ENCODE data around the gene LRP11.
"Not testable (repeated sequence)": the region's sequence is repeated elsewhere in the genome, so short reads cannot be mapped to it uniquely, and the experiment has no call there.

The LRP11 gene

DNA sequence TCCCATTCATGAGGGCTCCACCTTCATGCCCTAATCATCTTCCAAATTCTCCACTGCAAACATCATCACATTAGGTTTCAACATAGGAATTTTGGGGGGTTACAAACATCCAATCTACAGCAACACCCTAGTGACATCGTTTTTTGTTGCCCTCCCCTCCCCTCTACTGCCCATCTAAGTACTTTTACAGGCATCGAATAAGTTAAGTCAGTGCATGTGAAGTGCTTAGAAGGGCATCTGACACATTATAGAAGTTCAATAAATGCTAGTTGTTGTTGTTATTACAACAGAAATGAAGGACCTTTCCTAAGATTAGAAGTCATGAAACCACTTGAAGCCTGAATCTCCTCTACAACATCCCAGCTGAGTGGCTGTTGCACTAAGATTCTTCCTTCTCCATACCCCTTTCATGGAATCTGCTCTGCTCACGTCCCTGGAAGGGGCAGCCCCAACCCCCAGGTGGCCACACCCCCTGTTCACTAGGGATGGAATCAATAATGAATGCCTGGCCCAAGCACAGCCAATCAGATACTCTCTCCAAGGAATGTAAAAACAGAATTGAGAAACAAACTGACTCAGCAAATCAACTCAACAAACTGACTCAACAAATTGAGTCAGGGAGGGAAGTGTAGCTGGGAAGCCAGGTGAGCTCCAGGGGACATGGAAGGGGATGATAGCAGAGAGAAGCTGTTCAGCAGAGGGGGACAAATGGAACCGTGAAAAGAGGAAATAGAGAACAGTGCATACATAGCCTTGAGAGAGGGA is 3.9 kb upstream of the LRP11 start:
- no peak for FAIRE-seq

DNA sequence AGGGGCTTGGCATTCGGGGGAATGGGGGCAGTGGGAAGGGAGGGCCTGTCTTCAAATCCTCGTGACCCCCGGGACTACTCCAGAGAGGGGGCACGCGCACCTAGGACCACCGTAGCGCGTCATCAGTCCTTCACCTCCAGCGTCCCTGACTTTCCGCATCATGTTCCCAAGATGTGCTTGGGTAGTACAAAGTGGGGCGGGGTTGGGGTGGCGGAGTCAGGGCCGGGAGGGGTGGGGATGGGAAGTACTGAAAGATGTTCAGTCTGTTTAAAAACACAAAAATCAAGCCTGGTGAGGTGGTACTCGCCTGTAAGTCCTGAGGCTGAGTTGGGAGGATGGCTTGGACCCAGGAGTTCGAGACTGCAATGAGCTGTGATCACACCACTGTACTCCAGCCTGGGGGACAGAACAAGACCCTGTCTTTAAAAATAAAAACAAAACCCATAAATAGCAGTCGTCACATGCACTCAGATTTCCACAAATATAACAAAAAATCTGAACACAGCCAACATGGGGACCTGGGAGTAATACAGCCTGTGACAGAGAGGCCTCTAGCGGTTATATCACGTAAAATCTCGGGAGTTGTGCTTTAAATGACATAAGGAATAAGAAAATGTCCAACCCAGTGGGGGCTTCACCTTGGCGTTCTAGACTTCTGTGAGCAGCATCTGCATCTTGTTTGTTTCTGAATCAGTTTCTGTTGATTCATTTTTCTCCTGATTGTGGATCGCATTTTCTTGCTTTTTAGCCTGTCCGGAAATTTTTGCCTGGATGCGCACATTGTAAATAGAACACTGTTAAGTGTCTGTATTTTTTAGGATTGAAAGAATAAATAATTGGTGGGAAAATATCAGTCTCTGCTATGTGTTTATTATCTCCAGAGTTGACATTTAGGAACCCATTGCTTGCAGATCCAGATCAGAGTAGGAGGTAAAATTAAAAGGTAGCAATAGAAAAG is 698 bp upstream of the LRP11 start:
- peak; percentile 72 for FAIRE-seq

DNA sequence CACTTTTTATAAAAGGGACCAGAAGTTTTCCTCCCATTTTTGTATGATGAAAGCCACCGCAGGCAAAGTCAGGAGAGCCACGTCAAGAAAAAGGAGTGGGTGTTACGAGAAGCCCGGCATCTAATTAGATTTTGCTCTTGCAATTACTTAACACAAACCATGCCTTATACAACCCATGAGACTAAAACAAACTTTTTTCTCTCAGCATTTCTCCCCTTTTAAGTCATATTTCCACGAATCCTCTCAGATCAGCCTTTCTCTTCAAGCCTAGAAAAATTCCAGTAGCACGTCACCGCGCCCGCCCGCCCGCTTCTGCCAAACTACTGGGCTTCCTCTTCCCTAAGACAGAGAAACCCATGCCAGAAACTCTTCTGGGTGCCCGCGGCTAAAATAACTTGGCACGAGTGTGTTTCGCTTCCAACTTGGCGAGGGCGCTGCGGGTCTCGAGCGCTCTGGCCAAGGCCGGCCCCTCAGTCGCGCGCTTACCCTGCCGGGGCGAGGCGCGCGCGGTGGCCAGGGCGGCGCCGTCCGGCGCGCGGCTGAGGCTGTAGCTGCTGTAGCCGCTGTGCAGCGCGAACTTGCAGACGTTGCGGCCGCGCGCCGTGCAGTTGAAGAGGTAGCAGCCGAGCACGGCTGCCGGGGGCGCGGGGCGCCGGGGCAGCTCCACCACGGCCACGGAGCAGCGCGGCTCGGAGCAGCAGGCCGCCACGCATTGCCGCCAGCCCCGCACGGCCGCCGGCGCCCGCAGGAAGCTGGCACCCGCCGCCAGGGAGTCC is 1.0 kb downstream of the LRP11 start:
- FAIRE-seq = no peak

DNA sequence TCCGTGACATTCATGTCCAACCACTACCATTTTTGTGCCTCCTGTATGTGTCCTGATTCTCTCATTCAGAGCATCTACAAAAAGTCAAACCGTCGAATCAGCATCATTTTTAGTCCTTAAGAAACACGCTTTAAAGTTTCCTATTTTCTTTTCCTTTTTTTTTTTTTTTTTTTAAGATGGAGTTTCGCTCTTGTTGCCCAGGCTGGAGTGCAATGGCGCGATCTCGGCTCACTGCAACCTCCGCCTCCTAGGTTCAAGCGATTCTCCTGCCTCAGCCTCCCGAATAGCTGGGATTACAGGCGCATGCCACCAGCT is 1.8 kb downstream of the LRP11 start:
- not testable (repeated sequence) for FAIRE-seq

DNA sequence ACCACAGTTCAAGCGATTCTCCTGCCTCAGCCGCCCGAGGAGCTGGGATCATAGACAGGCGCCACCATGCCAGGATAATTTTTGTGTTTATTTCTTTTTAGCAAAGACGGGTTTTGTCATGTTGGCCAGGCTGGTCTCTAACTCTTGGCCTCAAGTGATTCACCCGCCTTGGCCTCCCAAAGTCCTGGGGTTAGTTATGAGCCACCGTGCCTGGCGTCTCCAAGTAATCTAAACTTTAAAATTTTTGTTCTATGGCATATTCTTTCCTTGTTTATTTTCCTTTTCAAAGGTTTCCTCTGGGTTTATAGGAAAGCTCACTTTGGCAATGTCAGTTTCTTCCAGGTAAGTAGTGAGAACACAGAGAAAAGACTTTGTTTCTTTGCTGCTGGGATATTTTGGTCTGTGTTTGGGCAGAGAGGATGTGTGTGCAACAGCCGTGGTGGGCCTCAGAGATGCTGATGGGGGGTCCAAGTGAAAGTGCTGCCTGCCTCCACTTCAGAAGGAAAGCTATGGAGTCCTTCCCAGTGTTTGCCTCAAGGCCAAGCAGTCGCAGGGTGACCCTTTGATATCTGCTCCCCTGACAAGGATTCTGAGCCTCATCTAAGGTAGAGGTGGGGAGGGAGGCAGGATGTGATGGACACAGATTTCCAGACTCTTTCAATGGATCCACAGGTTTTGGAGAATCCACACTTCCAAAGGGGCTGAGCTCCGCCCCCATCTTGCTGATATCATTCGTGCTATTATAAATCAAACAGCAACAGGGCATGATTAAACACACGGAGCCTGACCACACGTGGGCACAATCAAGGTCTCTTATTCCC is 2.3 kb downstream of the LRP11 start:
- FAIRE-seq = no peak

DNA sequence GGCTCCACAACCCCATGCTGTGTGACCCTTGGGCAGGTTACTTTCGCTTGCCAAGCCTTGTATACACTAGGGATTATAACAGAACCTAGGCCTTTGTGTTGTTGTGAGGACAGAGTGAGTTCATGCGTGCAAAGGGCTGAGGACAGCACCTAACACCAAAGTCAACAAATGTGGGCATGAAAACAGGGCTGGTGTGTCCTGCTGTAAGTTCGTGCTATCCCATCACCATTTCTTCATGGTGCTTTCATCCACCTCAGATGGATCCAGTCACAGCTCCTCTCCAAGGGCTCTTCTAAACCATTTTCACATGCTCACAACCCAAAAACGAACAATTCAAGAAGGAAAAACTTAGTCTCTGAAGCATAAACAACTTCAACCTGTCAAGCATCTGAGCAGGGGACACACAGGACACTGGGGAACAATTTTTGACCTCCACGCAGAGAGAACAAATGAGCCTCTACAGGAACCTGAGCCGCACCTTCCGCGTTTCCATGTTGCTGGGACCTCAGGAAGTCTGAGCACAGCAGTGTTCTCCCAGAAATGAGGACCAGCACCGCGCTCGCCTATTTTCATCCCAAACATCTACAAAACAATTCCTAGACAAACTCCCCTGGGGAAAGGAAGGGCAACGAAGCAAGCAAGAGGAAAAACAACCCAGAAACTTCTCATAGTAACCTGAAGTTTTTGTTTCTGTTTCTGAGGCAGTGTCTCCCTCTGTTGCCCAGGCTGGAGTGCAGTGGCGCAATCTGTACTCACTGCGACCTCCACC is 3.1 kb downstream of the LRP11 start:
- no peak for FAIRE-seq

DNA sequence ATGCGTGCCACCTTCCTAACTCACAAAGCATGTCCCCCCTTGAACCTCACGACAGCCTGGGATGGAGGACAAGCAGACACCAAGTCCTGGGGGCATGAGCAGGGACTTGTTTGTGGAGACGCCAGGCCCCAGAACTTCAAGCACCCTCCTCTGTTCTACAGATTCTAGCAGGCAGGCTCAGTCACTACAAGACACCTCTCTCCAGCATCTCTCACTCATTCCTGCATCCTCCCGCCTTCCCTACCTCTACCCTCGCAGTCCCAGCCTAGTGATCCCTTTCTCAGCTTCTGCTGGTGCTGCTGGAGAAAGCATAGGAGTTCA is 3.7 kb downstream of the LRP11 start:
- no peak for FAIRE-seq

DNA sequence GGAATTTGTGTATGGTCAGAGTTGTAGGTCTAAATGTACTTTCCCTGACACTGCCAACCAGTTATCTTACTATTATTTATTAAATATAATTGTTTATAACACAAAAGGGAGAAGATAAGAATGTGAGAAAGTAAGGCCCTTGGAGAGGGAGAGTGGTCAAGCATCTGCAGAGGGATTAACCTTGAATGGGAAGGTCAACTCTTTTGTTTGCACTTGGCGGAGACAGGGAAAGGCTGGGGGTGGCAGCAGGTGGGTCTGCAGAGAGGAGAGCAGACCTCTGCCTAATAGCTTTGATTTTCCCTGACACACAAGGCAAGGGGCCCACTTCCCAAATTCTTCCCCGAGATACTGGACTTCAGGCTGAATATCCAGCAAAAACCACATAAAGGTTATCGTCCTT is 4.2 kb downstream of the LRP11 start:
- FAIRE-seq = no peak

DNA sequence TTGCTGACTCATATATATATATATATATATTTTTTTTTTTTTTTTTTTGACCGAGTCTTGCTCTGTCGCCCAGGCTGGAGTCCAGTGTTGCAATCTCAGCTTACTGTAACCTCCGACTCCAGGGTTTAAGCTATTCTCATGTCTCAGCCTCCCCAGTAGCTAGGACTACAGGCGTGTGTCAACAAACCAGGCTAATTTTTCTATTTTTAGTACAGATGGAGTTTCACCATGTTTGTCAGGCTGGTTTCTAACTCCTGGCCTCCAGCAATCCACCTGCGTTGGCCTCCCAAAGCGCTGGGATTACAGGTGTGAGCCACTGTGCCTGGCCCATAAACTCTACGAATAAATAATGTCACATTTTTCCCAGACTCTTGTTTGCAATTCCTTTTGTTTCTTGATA is 4.8 kb downstream of the LRP11 start:
- FAIRE-seq = no peak

DNA sequence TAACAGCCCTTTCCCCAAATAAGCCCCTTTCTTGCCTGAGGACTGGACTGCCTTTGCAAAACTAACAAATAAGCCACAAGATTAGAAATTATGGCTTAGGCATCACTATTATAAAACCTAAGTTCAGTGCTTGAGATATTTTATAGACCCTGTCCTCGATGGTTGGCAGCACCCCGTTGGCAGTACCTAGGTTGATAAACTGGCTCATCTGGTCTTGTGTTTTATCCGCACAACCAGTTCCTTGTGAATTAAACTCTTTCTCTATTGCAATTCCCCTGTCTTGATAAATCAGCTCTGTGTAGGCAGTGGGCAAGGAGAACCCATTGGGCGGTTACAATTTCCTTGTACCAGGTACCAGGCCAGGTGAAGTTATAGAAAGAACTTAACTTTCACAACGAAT is 6.6 kb downstream of the LRP11 start:
- no peak for FAIRE-seq

DNA sequence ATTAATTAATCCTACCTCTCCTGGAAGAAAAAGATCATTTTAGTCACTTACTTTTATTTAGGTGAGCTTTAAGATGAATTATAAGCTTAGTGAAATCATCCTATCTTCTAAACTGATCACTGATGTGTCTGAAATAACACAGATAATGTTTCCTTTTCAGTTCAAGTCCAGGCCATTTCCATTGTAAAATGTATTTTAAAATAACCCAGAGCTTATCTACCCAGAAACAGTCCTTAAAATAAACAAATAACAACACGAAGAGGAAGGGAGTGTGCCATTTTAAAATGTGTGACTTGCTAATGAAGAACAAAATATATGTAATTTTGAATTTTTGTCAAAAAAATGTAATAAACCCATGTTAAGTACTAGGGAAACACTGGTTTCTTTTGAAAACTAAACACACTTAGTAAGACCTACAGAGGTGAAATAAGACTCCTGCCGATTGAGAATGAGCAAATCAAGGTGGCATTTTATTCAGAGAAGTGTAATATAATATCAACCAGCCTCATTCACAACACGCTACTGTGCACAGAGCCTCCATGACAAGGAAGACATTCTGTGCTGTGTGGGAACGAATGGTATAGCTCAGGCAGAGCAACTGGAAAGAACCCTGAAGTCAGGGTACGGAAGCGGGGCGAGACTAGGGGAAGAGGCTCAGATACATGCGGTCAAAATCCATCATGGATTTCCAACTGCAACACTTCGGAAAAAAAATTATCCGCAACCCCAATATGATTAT is 7.7 kb downstream of the LRP11 start:
- FAIRE-seq = no peak

DNA sequence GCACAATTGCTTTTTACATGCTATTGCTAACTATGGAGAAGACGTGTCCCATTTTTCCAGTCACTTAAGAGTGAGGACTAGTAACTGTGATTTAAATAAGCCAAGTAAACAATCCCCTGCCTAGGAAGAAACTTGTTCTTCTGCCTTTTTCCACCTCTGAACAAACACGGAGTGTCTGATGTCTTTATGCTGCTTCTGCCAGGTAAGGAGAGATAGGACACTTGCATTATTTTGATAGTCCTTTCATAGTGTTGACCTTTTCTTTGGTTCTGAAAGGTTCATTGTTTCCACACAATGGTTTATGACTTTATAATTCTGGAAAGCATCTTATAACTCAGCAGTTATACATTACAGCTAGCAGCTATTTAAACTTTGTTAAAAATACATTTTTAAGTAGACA is 8.4 kb downstream of the LRP11 start:
- no peak for FAIRE-seq

DNA sequence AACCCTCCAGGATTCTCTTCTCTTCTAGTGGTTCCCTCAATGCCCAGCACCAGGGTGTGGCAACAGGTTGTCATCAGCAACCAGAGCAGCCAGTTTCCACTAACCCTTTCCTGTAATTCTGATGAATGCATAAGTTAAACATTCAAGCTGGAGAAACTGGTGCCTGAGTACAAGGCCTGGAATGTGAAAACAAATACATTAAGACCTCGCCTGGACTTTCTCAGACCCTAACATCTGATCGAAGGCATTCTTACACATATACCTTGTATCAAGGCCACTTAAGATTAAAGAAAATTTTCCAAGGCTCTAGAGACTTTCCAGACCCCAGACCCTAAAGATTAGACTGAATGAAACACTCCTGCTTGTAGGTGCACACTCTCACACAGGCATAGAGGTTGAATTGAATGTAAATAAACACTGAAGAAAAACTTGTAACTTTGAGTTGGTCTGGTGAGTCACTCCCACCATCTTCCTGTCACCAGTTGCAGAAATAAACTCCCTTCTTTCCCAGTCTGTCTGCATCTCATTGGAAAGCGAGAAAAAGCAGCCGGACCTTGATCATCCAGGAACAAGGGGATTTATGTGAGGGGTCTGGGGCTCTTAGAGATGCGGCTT is 9.0 kb downstream of the LRP11 start:
- no peak for FAIRE-seq

DNA sequence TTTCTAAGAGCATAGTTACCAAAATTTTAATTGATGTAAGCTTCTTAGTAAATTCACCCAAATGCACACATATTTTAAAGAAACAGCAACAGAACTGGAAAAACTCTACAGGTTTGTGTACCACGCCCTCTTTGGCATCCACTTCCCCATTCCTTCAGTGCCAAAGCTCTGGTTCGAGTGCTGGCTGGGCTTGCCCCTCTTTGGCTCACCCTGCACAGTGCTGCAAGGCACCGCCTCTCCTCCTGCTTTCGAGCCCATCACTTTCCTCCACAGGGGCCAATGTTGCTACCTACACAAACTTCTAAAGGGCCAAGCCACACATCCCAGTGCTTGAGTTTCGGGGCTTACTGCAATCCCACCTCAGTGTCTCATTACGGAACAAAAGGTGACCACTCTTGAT is 9.6 kb downstream of the LRP11 start:
- no peak for FAIRE-seq

DNA sequence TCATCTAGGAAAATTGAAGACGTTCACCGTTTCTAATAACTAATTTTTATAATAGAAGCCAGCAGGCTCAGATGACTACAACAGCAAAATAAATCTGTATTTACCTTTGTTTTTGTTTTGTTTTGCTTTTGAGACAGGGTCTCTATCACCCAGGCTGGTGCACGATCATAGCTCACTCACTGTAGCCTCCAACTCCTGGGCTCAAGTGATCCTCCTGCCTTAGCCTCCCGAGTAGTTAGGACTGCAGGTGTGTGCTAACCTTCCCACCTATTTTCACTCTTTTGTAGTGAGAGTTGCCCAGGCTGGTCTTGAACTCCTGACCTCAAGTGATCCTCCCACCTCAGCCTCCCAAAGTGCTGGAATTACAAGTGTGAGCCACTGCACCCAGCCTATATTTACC is 10.1 kb downstream of the LRP11 start:
- not testable (repeated sequence) for FAIRE-seq

DNA sequence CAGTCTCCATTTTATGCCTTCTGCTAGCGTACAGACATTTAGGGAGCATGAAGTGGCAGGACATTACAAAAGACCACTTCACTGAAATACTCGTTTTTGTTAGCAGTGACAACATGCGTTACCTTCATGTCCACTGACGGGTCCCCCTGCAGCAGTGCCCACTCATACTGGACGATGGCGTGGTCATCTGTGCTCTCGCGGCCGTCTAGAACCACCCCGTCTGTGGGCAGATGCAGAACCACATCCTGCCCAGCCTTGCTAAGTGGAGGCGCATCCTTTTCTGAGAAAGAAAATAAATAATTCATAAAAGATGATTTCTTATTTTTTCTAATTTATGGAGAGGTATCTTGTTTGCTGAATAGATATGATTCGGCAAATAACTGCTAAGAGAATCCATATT is 11.3 kb downstream of the LRP11 start:
- FAIRE-seq = no peak

DNA sequence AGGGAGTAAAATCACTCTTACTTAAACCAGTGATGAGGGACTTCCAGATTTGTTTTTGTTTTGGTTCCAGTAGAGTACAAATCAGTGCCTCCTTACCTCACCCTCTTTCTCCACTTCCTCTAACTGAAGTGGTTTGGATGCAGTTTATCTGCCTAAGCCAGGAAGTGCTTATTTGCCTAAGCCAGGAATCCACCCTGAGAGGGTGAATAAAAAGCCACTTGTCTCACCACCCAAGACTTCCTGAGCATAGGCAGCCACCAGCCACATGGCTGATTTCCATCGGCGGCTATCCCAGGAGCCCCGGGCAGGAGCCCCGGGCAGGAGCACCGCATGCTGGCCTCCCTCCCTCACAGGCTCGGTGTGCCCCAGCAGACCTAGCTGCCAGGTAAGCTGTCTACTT is 12.0 kb downstream of the LRP11 start:
- no peak for FAIRE-seq

DNA sequence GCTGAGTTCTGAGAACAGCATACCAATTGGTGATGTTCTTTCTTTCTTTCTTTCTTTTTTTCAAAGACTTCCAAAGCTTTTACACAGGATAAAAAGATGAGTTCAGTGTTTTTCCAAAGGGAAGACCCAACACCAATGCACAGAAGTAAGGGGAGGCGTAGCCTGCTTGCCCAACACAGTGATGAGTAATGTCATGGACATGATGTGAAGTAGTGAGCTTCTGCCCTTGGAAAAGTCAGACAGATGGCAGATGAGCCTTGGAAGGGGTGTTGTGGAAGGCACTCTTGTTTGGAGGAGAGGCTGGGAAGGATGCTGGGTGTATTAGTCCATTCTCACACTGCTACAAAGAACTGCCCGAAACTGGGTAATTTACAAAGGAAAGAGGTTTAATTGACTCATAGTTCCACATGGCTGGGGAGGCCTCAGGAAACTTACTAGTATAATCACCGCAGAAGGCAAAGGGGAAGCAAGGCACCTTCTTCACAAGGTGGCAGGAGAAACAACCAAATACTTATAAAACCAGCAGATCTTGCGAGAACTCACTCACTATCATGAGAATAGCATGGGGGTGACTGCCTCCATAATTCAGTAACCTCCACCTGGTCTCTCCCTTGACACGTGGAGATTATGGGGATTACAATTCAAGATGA is 12.6 kb downstream of the LRP11 start:
- FAIRE-seq = no peak

DNA sequence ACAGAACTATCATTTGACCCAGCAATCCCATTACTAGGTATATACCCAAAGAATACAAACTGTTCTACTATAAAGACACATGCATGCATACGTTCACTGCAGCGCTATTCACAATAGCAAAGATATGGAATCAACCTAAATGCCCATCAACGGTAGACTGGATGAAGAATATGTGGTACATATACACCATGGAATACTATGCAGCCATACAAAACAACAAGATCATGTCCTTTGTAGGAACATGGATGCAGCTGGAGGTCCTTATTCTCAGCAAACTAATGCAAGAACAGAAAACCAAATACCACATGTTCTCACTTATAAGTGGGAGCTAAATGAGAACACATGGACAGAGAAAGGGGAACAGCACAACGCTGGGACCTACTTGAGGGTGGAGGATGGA is 15.8 kb downstream of the LRP11 start:
- not testable (repeated sequence) for FAIRE-seq

DNA sequence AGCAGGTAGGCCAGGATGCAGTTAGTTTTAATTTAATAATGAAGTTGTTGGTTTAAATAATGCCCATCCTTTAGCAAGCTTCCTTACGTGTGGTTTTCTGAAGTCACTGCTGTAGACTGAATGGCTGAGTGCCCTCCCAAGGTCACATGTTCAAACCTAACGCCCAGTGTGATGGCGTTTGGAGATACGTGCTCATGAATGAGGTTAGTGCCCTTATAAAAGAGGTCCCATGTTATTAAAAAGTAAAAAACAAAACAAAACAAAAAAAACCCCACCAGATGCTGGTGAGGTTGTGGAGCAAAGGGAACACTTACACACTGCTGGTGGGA is 16.3 kb downstream of the LRP11 start:
- no peak for FAIRE-seq

Data from G401.6 (cell line).